ENCODE measurements around the gene HLA-DQA1. TPM values are rescaled to one million over a fixed set of nuclear protein-coding genes. Genes with fewer than 3 reads are reported as not detected.

The HLA-DQA1 gene
- total and polyA plus RNA-seq, 2 experiments from 2014 or later, result 0.42 TPM; not detected in 1

- Histone ChIP-seq H3F3A (replicated peaks; ENCODE audit: low read depth) (no peaks in the 10 kb centered on the region), H3K4me3 (no peak overlapping the region), H3K79me2 (replicated peaks; ENCODE audit: insufficient read depth) (no peaks in the 10 kb centered on the region), H3K36me3 (ENCODE audit: insufficient read depth) (no peaks in the 10 kb centered on the region), H3K27ac (ENCODE audit: low read depth) (no peak overlapping the region), H3K27me3 (ENCODE audit: insufficient read depth) (no peaks in the 10 kb centered on the region), H3K4me1 (ENCODE audit: insufficient read depth) (no peaks in the 10 kb centered on the region), H4K20me1 (replicated peaks; ENCODE audit: insufficient read depth) (no peaks in the 10 kb centered on the region), H3K4me2 (no peak overlapping the region), H2AFZ (no peak overlapping the region), H3K9me2 (ENCODE audit: insufficient read depth) (no peaks in the 10 kb centered on the region)
- DNase-seq (ENCODE audit: low spot score), result no peak
- H3K4me3 Mint-ChIP-seq, result no peak overlapping the region
- peaks cover 5% of the 10 kb centered on the region; the same call in 2 of the 3 replicates for H3K4me1 Mint-ChIP-seq
- no peak for ATAC-seq
- peaks cover 1% of the 10 kb centered on the region for H3K27me3 Mint-ChIP-seq (ENCODE audit: insufficient read depth, low read depth, poor library complexity)
- H3K9me3 Mint-ChIP-seq, result peaks cover 8% of the 10 kb centered on the region; the same call in 2 of the 3 replicates
- TF ChIP-seq EZH2phosphoT487 (IDR thresholded peaks at IDR 0.05; ENCODE audit: unreplicated experiment) (no peak), REST (IDR thresholded peaks at IDR 0.05; ENCODE audit: unreplicated experiment) (no peak), ZNF462 (CRISPR knock-in tag; IDR thresholded peaks at IDR 0.05) (no peak), EZH2 (IDR thresholded peaks at IDR 0.05; ENCODE audit: low read depth, unreplicated experiment) (no peak), STAT1 (IDR thresholded peaks at IDR 0.05; ENCODE audit: unreplicated experiment) (no peak), CREB1 (CRISPR knock-in tag; IDR thresholded peaks at IDR 0.05; ENCODE audit: low read depth) (no peak), NANOG (IDR thresholded peaks at IDR 0.05; ENCODE audit: borderline replicate concordance) (no peak), JUNB (IDR thresholded peaks at IDR 0.05; ENCODE audit: unreplicated experiment) (no peak), ZNF331 (CRISPR knock-in tag; IDR thresholded peaks at IDR 0.05; ENCODE audit: low read depth) (no peak)
- H3K36me3 Mint-ChIP-seq (ENCODE audit: low read depth), result no peaks in the 10 kb centered on the region
- no peak overlapping the region for H3K27ac Mint-ChIP-seq
Measured at GRCh38 chr6:32602383-32602782, 34.8 kb upstream of the HLA-DQA1 start.

Measured in GM23338 (cell line).